HepG2 (cell line): ENCODE measurements around the gene TJP2. TPM values are rescaled to one million over a fixed set of nuclear protein-coding genes. Genes with fewer than 3 reads are reported as not detected.

Experiments used
- ELF1 ChIP-seq: sonication (generic); formaldehyde crosslinking; IDR thresholded peaks from 2 replicates; pipeline ENCODE4 v1.4.0; 2020; ENCODE audit warnings: missing genetic modification reagents
- ETV6 ChIP-seq: sonication (generic); formaldehyde crosslinking; conservative IDR thresholded peaks from 2 replicates; pipeline ENCODE4 v1.4.0; 2020; ENCODE audit warnings: missing genetic modification reagents
- FOSL2 ChIP-seq: sonication (generic); formaldehyde crosslinking; IDR thresholded peaks from 2 replicates; pipeline ENCODE4 v1.4.0; 2020; ENCODE audit warnings: missing genetic modification reagents
- HDAC2 ChIP-seq: sonication (generic); formaldehyde crosslinking; IDR thresholded peaks from 2 replicates; pipeline ENCODE4 v1.4.0; 2020; ENCODE audit warnings: missing genetic modification reagents
- KDM6A ChIP-seq: IDR thresholded peaks from 2 replicates; pipeline ENCODE4 v1.6.1; 2016; ENCODE audit warnings: low read depth
- ONECUT2 ChIP-seq: sonication (generic); formaldehyde crosslinking; IDR thresholded peaks from 2 replicates; pipeline ENCODE4 v1.4.0; 2020; ENCODE audit warnings: missing genetic modification reagents
- RCOR2 ChIP-seq: IDR thresholded peaks from 2 replicates; pipeline ENCODE4 v1.6.1; 2016; ENCODE audit warnings: missing biosample characterization, missing genetic modification reagents
- RXRB ChIP-seq: IDR thresholded peaks from 2 replicates; pipeline ENCODE4 v1.6.1; 2016; ENCODE audit warnings: borderline replicate concordance, missing genetic modification reagents, missing compliant biosample characterization
- TEAD3 ChIP-seq: optimal IDR thresholded peaks from 2 replicates; pipeline ENCODE3; 2016; ENCODE audit warnings: borderline replicate concordance
- TP53 ChIP-seq: sonication (generic); formaldehyde crosslinking; conservative IDR thresholded peaks from 2 replicates; pipeline ENCODE4 v1.4.0; 2020; ENCODE audit warnings: missing genetic modification reagents
- ZNF44 ChIP-seq: sonication (generic); formaldehyde crosslinking; IDR thresholded peaks from 2 replicates; pipeline ENCODE4 v1.5.1; 2020; ENCODE audit warnings: mild to moderate bottlenecking, missing genetic modification reagents
- ZNF510 ChIP-seq: sonication (generic); formaldehyde crosslinking; IDR thresholded peaks from 2 replicates; pipeline ENCODE4 v1.4.0; 2020; ENCODE audit warnings: low read depth, mild to moderate bottlenecking, missing genetic modification reagents
- ZNF672 ChIP-seq: sonication (generic); formaldehyde crosslinking; IDR thresholded peaks from 2 replicates; pipeline ENCODE4 v1.8.1; 2022; ENCODE audit warnings: missing genetic modification reagents
- ZNF768 ChIP-seq: sonication (generic); formaldehyde crosslinking; IDR thresholded peaks from 2 replicates; pipeline ENCODE4 v1.4.0; 2020; ENCODE audit warnings: missing genetic modification reagents
- polyA plus RNA-seq, 8 experiments: library from polyadenylated mRNA; depleted of rRNA in 3 of 8; stranded (reverse) in 7 of 8; unstranded in 1 of 8; fragments of >200 nt; fragmentation: Illumina TruSeq in 4 of 8; extraction: Trizol in 4 of 8; gene quantifications; 2 replicates each; pipeline versions ENCODE4 v1.2.1 to v1.2.3, GENCODE V29; 2011 to 2016; ENCODE audit warnings: low read depth in 4 of 8, missing spikeins in 1 of 8, mixed read lengths in 1 of 8; ENCODE audit not compliant: insufficient read depth in 1 of 8
- total RNA-seq, 5 experiments: library from RNA; depleted of rRNA; stranded (reverse); fragments of >200 nt; fragmentation: Illumina TruSeq; extraction: Trizol; gene quantifications; 2 replicates each; pipeline ENCODE4 v1.2.3, GENCODE V29; 2016; ENCODE audit warnings: low read depth in 1 of 5
- TF ChIP-seq, protein P1 (sequence below): sonication (generic); formaldehyde crosslinking; IDR thresholded peaks from 2 replicates; pipeline ENCODE4 v1.4.0; 2020; ENCODE audit warnings: mild to moderate bottlenecking, missing genetic modification reagents, borderline replicate concordance
- TF ChIP-seq, protein P2 (sequence below): IDR thresholded peaks from 2 replicates; pipeline ENCODE4 v1.4.0; 2020; ENCODE audit warnings: mild to moderate bottlenecking, missing genetic modification reagents
- TF ChIP-seq, protein P3 (sequence below): sonication (generic); formaldehyde crosslinking; IDR thresholded peaks from 2 replicates; pipeline ENCODE4 v1.4.0; 2020; ENCODE audit warnings: missing genetic modification reagents

Gene TJP2
- total and polyA plus RNA-seq, 2 of the 13 experiments (the other 11 are each of a cell fraction or from before 2014, with no cell fraction given), result 109 to 110 TPM

DNA sequence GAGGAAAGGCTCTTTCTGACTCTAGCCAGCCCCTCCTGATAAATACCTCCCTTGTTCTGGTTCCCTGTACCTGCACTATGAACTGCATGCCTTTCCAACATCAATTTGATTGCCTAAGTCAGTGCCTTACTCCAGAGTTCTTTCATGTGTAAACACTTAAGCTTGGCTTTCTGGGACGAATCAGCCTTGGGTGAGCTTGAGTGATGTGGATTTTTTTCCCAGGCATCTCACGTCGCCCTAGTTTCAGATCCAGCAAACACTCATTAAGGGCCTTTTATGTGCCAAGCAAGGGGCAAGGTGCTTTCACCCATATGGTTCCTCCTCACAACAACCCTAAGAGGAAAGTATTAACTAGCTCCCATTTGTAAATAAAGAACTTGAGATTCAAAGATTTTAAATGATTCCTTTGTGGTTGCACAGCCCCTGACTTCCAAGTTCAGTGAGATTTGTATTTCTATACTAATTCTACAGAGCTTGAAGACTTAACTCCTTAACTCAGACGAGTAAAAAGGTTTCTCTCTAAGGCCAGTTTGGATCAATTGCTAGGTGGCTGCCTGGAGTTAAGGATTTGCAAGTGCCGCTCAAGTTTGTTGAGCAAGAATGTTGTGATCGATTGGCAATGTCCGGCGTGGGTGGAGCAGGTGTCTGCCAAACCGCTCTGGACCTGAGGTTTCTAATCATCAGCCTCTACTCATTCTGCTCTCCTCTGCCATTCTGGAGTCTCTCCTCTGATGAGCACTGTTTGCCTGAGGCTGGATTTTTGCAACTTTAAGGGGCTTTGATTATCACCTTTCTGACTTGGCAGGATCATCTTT, 20.2 kb upstream of the TJP2 start (continued):
- TF ChIP-seq, protein P1, sequence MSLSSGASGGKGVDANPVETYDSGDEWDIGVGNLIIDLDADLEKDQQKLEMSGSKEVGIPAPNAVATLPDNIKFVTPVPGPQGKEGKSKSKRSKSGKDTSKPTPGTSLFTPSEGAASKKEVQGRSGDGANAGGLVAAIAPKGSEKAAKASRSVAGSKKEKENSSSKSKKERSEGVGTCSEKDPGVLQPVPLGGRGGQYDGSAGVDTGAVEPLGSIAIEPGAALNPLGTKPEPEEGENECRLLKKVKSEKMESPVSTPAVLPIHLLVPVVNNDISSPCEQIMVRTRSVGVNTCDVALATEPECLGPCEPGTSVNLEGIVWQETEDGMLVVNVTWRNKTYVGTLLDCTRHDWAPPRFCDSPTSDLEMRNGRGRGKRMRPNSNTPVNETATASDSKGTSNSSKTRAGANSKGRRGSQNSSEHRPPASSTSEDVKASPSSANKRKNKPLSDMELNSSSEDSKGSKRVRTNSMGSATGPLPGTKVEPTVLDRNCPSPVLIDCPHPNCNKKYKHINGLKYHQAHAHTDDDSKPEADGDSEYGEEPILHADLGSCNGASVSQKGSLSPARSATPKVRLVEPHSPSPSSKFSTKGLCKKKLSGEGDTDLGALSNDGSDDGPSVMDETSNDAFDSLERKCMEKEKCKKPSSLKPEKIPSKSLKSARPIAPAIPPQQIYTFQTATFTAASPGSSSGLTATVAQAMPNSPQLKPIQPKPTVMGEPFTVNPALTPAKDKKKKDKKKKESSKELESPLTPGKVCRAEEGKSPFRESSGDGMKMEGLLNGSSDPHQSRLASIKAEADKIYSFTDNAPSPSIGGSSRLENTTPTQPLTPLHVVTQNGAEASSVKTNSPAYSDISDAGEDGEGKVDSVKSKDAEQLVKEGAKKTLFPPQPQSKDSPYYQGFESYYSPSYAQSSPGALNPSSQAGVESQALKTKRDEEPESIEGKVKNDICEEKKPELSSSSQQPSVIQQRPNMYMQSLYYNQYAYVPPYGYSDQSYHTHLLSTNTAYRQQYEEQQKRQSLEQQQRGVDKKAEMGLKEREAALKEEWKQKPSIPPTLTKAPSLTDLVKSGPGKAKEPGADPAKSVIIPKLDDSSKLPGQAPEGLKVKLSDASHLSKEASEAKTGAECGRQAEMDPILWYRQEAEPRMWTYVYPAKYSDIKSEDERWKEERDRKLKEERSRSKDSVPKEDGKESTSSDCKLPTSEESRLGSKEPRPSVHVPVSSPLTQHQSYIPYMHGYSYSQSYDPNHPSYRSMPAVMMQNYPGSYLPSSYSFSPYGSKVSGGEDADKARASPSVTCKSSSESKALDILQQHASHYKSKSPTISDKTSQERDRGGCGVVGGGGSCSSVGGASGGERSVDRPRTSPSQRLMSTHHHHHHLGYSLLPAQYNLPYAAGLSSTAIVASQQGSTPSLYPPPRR (CRISPR knock-in tag), result 0 out of 2 replicates have a peak, but pooled peaks have one; percentile 52
- TF ChIP-seq RCOR2 (CRISPR knock-in tag), result peak; percentile 81
- TF ChIP-seq ZNF510 (CRISPR knock-in tag), result no peak
- TF ChIP-seq TEAD3, result peak; percentile 92
- TF ChIP-seq FOSL2, result peak; percentile 50
- TF ChIP-seq, protein P2, sequence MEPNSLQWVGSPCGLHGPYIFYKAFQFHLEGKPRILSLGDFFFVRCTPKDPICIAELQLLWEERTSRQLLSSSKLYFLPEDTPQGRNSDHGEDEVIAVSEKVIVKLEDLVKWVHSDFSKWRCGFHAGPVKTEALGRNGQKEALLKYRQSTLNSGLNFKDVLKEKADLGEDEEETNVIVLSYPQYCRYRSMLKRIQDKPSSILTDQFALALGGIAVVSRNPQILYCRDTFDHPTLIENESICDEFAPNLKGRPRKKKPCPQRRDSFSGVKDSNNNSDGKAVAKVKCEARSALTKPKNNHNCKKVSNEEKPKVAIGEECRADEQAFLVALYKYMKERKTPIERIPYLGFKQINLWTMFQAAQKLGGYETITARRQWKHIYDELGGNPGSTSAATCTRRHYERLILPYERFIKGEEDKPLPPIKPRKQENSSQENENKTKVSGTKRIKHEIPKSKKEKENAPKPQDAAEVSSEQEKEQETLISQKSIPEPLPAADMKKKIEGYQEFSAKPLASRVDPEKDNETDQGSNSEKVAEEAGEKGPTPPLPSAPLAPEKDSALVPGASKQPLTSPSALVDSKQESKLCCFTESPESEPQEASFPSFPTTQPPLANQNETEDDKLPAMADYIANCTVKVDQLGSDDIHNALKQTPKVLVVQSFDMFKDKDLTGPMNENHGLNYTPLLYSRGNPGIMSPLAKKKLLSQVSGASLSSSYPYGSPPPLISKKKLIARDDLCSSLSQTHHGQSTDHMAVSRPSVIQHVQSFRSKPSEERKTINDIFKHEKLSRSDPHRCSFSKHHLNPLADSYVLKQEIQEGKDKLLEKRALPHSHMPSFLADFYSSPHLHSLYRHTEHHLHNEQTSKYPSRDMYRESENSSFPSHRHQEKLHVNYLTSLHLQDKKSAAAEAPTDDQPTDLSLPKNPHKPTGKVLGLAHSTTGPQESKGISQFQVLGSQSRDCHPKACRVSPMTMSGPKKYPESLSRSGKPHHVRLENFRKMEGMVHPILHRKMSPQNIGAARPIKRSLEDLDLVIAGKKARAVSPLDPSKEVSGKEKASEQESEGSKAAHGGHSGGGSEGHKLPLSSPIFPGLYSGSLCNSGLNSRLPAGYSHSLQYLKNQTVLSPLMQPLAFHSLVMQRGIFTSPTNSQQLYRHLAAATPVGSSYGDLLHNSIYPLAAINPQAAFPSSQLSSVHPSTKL (CRISPR knock-in tag), result peak; percentile 75
- TF ChIP-seq KDM6A, result peak; percentile 17; the same call in 1 of the 2 replicates
- no peak for TF ChIP-seq ELF1 (CRISPR knock-in tag)
- TF ChIP-seq, protein P3, sequence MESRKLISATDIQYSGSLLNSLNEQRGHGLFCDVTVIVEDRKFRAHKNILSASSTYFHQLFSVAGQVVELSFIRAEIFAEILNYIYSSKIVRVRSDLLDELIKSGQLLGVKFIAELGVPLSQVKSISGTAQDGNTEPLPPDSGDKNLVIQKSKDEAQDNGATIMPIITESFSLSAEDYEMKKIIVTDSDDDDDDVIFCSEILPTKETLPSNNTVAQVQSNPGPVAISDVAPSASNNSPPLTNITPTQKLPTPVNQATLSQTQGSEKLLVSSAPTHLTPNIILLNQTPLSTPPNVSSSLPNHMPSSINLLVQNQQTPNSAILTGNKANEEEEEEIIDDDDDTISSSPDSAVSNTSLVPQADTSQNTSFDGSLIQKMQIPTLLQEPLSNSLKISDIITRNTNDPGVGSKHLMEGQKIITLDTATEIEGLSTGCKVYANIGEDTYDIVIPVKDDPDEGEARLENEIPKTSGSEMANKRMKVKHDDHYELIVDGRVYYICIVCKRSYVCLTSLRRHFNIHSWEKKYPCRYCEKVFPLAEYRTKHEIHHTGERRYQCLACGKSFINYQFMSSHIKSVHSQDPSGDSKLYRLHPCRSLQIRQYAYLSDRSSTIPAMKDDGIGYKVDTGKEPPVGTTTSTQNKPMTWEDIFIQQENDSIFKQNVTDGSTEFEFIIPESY (CRISPR knock-in tag), result peak; percentile 46; the same call in 1 of the 2 replicates
- TF ChIP-seq RXRB (CRISPR knock-in tag), result peak; percentile 54; the same call in 1 of the 2 replicates
- TF ChIP-seq ZNF44 (CRISPR knock-in tag), result no peak
- TF ChIP-seq ETV6 (CRISPR knock-in tag), result no peak
- TF ChIP-seq ONECUT2 (CRISPR knock-in tag), result peak; percentile 94
- no peak for TF ChIP-seq TP53
- no peak for TF ChIP-seq ZNF768 (CRISPR knock-in tag)
- no peak for TF ChIP-seq ZNF672 (CRISPR knock-in tag)
- peak; percentile 81 for TF ChIP-seq HDAC2 (CRISPR knock-in tag)
